ENCODE data around the gene TRPM8. TPM values are rescaled to one million over a fixed set of nuclear protein-coding genes. Genes with fewer than 3 reads are reported as not detected.
"Not testable (repeated sequence)": the region's sequence is repeated elsewhere in the genome, so short reads cannot be mapped to it uniquely, and the experiment has no call there.

The TRPM8 gene
- total RNA-seq: not detected

- no peaks in the 10 kb centered on the region for H3K9me3 Mint-ChIP-seq (ENCODE audit: insufficient read depth)
- no peak for ATAC-seq
These were observed at the start of gene TRPM8 for GRCh38 chr2:233917116-233917515. TSS of gene TRPM8 (plus strand) at chr2:233917373. CDS start at chr2:233926538, 9,165 bp downstream.

DNA sequence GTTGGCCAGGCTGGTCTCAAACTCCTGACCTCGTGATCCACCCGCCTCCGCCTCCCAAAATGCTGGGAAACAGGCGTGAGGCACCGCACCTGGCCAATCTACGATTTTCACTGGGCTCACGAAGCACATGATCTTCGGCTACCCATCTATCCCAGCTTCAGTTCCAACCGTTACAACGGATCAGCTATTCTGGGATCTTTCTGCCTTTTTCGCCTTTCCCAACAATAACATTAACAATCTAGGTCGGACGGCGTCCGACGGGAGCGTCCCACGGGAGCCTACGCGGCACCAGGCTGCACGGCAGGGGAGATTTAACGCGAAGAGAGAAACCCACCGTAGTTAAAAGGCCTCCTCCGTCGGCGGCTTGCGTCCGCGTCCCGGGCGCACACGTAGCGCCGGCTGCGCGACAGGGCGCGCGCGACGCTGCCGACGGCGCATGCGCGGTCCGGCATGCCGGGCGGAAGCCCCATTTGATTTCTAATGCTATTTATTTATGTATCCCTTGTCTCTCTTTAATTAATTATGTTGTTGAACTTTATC is 49.1 kb upstream of the TRPM8 start, which contains the start of gene MSL3B:
Gene MSL3B (minus strand): TSS at position 394 of the 540 bp plus-strand sequence.
- Mint-ChIP-seq H3K4me3 (peak within 1 kb of the TSS; percentile 87), H3K4me1 (ENCODE audit: low read depth) (peaks cover 29% of the 10 kb centered on the region), H3K27ac (peak within 1 kb of the TSS; percentile 90), H3K27me3 (ENCODE audit: low read depth) (peaks cover 11% of the 10 kb centered on the region), H3K9me3 (ENCODE audit: insufficient read depth) (peaks cover 13% of the 10 kb centered on the region), H3K36me3 (ENCODE audit: low read depth) (peaks cover 29% of the 10 kb centered on the region)
- ChIA-PET CTCF (interaction anchor here (0.7 to 3.4 kb wide), 2 partner anchors 11 to 13 kb away, joined by 3 to 22 read pairs; partner anchors contain the start of gene HJURP), POLR2A (no interaction called here)
- DNase-seq (peak; percentile 63), ATAC-seq (peak; percentile 94)

More at GRCh38 chr2:233917116-233917515, at the start of gene TRPM8:
- CTCF ChIA-PET: interaction anchor here (2.1 kb wide), 1 partner anchor 20 kb away, joined by 5 read pairs; no protein-coding TSS in a partner anchor
- POLR2A ChIA-PET: no interaction called here
- H3K27ac Mint-ChIP-seq: no peak within 1 kb of the TSS
- peaks cover 6% of the 10 kb centered on the region for H3K4me1 Mint-ChIP-seq (ENCODE audit: low read depth)
- no peak for DNase-seq
- H3K36me3 Mint-ChIP-seq (ENCODE audit: low read depth): no peaks in the 10 kb centered on the region
- no peak within 1 kb of the TSS for H3K4me3 Mint-ChIP-seq
- peaks cover 17% of the 10 kb centered on the region for H3K27me3 Mint-ChIP-seq (ENCODE audit: low read depth)

DNA sequence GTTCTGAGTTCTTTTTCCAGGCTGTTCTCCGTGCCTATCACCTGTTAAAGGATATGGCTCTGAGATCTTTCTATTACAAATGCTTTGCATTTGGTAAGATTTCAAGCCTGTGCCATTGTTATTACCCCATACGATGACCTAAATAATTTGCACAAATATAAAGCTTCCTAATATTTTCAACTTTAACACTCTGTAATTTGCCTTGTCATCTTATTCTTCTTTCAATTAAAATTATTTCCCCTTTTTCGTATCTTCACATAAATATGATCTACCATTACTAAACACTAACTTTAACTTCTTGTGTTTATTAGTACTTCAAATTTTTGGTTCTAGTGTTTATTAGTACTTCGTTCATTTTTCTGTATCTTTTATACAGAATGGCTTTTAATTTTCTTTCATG is 45.7 kb upstream of the TRPM8 start:
- no peak overlapping the region for H3K27ac Mint-ChIP-seq

DNA sequence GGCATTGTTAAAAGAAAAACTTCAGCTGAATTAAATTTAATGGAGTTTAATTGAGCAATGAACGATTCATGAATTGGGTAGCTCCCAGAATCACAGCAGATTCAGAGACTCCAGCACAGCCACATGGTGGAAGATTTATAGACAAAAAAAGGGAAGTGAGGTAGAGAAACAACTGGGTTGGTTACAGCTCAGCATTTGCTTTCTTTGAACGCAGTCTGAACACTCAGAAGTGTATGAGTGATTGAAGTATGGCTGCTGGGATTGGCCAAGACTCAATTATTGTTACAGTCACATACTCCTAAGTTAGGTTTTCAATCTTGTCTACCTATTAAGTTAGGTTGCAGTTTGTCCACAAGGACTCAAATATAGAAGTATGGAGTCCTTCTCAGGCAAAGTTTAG is 45.0 kb upstream of the TRPM8 start:
- H3K27ac Mint-ChIP-seq, DNase-seq, H3K4me3 Mint-ChIP-seq, ATAC-seq, POLR2A ChIA-PET: not testable (repeated sequence)
- Mint-ChIP-seq H3K36me3 (ENCODE audit: low read depth) (peaks cover 12% of the 10 kb centered on the region), H3K4me1 (ENCODE audit: low read depth) (peaks cover 10% of the 10 kb centered on the region), H3K9me3 (ENCODE audit: insufficient read depth) (peaks cover 13% of the 10 kb centered on the region), H3K27me3 (ENCODE audit: low read depth) (peaks cover 28% of the 10 kb centered on the region)
- CTCF ChIA-PET: interaction anchor here (1.6 to 4.5 kb wide), 2 partner anchors 9 to 15 kb away, joined by 4 to 20 read pairs; no protein-coding TSS in a partner anchor

More for the DNA sequence above, 45.7 kb upstream of the TRPM8 start:
- peaks cover 27% of the 10 kb centered on the region for H3K27me3 Mint-ChIP-seq (ENCODE audit: low read depth)
- H3K4me3 Mint-ChIP-seq: no peak overlapping the region
- ChIA-PET CTCF (interaction anchor here (4.5 kb wide), 1 partner anchor 14 kb away, joined by 20 read pairs; no protein-coding TSS in a partner anchor), POLR2A (no interaction called here)
- DNase-seq (no peak), ATAC-seq (no peak)
- peaks cover 13% of the 10 kb centered on the region for H3K9me3 Mint-ChIP-seq (ENCODE audit: insufficient read depth)
- H3K4me1 Mint-ChIP-seq (ENCODE audit: low read depth): peaks cover 17% of the 10 kb centered on the region
- peaks cover 19% of the 10 kb centered on the region for H3K36me3 Mint-ChIP-seq (ENCODE audit: low read depth)

DNA sequence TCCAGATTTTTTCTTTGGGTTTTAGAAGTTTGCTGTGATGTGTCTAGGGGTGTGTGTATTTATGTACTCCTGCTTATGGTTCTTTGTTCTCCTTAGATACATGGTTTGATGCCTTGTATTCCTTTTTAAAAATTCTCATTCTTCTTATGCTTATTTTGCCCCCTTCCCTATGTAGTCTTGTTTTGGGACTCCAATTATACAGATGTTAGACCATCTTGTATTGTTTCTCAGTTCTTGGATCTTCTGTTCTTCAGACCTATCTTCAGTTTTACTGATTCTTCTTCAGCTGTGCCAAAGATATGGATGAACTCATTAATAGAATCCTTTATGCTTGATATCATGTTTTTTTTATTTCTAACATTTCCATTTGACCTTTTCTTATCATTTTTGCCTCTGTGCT is 34.8 kb upstream of the TRPM8 start:
- H3K4me3 Mint-ChIP-seq: no peak overlapping the region
- no peak for ATAC-seq
- no peak for DNase-seq
- H3K9me3 Mint-ChIP-seq (ENCODE audit: insufficient read depth): peaks cover 10% of the 10 kb centered on the region
- no peaks in the 10 kb centered on the region for H3K4me1 Mint-ChIP-seq (ENCODE audit: low read depth)
- peaks cover 16% of the 10 kb centered on the region for H3K27me3 Mint-ChIP-seq (ENCODE audit: low read depth)
- POLR2A ChIA-PET: no interaction called here
- no peak overlapping the region for H3K27ac Mint-ChIP-seq
- CTCF ChIA-PET: no interaction called here
- H3K36me3 Mint-ChIP-seq (ENCODE audit: low read depth): no peaks in the 10 kb centered on the region

GRCh38 chr2:233892793-233893192 is 24.4 kb upstream of the TRPM8 start:
- POLR2A ChIA-PET: no interaction called here
- DNase-seq (no peak), ATAC-seq (no peak)
- H3K27me3 Mint-ChIP-seq (ENCODE audit: low read depth): peaks cover 39% of the 10 kb centered on the region
- no peaks in the 10 kb centered on the region for H3K4me1 Mint-ChIP-seq (ENCODE audit: low read depth)
- H3K9me3 Mint-ChIP-seq (ENCODE audit: insufficient read depth): no peaks in the 10 kb centered on the region
- no peak overlapping the region for H3K4me3 Mint-ChIP-seq
- no peaks in the 10 kb centered on the region for H3K36me3 Mint-ChIP-seq (ENCODE audit: low read depth)
- CTCF ChIA-PET: no interaction called here
- no peak overlapping the region for H3K27ac Mint-ChIP-seq

GRCh38 chr2:233896253-233896652 is 20.9 kb upstream of the TRPM8 start:
- H3K4me1 Mint-ChIP-seq (ENCODE audit: low read depth); DNase-seq; H3K4me3 Mint-ChIP-seq; H3K9me3 Mint-ChIP-seq (ENCODE audit: insufficient read depth); CTCF ChIA-PET; POLR2A ChIA-PET; ATAC-seq; H3K36me3 Mint-ChIP-seq (ENCODE audit: low read depth); H3K27ac Mint-ChIP-seq: not testable (repeated sequence)
- peaks cover 41% of the 10 kb centered on the region for H3K27me3 Mint-ChIP-seq (ENCODE audit: low read depth)

GRCh38 chr2:233901367-233901766 is 15.8 kb upstream of the TRPM8 start:
- H3K9me3 Mint-ChIP-seq (ENCODE audit: insufficient read depth): no peaks in the 10 kb centered on the region
- ChIA-PET POLR2A (no interaction called here), CTCF (no interaction called here)
- H3K27me3 Mint-ChIP-seq (ENCODE audit: low read depth): peaks cover 20% of the 10 kb centered on the region
- H3K27ac Mint-ChIP-seq: no peak overlapping the region
- H3K4me1 Mint-ChIP-seq (ENCODE audit: low read depth): peaks cover 5% of the 10 kb centered on the region
- no peak overlapping the region for H3K4me3 Mint-ChIP-seq
- H3K36me3 Mint-ChIP-seq (ENCODE audit: low read depth): no peaks in the 10 kb centered on the region
- ATAC-seq: no peak
- DNase-seq: no peak

DNA sequence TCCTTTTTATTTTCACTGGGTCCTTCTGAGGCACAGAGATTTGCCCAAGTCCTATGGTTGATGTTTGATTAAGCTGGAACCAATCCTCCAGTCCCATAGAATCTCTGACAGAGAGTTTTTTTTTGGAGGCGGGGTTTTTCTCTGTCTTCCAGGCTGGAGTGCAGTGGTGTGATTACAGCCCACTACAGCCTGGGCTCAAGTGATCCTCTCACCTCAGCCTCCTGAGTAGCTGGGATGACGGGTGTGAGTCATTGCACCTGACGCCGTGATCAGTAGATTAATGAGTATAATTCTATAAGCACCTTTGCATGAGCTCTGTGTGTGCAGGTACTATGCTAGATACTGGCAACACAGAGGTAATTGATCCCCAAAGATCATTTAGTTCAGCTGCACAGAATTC is 15.3 kb upstream of the TRPM8 start:
- H3K36me3 Mint-ChIP-seq (ENCODE audit: low read depth): no peaks in the 10 kb centered on the region
- H3K9me3 Mint-ChIP-seq (ENCODE audit: insufficient read depth): no peaks in the 10 kb centered on the region
- H3K4me3 Mint-ChIP-seq: no peak overlapping the region
- no peak for ATAC-seq
- ChIA-PET CTCF (interaction anchor here (1.0 kb wide), 1 partner anchor 39 kb away, joined by 3 read pairs; no protein-coding TSS in a partner anchor), POLR2A (no interaction called here)
- no peak overlapping the region for H3K27ac Mint-ChIP-seq
- H3K4me1 Mint-ChIP-seq (ENCODE audit: low read depth): peaks cover 5% of the 10 kb centered on the region
- H3K27me3 Mint-ChIP-seq (ENCODE audit: low read depth): peaks cover 19% of the 10 kb centered on the region
- no peak for DNase-seq

- ChIA-PET POLR2A (no interaction called here), CTCF (no interaction called here)
- Mint-ChIP-seq H3K9me3 (ENCODE audit: insufficient read depth) (no peaks in the 10 kb centered on the region), H3K4me1 (ENCODE audit: low read depth) (no peaks in the 10 kb centered on the region), H3K36me3 (ENCODE audit: low read depth) (no peaks in the 10 kb centered on the region), H3K4me3 (no peak overlapping the region), H3K27me3 (ENCODE audit: low read depth) (no peaks in the 10 kb centered on the region), H3K27ac (no peak overlapping the region)
- DNase-seq (no peak), ATAC-seq (no peak)
These were observed 11.2 kb upstream of the TRPM8 start for GRCh38 chr2:233905945-233906344.

DNA sequence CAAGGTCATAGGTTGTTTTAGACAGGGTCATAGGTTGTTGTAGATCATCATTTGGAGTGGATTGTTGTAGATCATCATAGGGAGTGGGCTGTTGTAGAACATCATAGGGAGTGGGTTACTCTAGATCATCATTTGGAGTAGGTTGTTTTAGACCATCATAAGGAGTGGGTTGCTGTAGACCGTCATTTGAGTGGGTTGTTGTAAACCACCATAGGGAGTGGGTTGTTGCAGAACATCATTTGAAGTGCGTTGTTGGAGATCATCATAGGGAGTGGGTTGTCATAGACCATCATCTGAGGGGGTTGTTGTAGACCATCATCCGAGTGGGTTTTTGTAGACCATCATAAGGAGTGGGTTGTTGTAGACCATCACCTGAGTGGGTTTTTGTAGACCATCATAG is 9.5 kb upstream of the TRPM8 start:
- Mint-ChIP-seq H3K4me3 (no peak overlapping the region), H3K27ac (no peak overlapping the region), H3K27me3 (ENCODE audit: low read depth) (no peaks in the 10 kb centered on the region), H3K4me1 (ENCODE audit: low read depth) (no peaks in the 10 kb centered on the region), H3K36me3 (ENCODE audit: low read depth) (no peaks in the 10 kb centered on the region), H3K9me3 (ENCODE audit: insufficient read depth) (no peaks in the 10 kb centered on the region)
- DNase-seq (no peak), ATAC-seq (no peak)
- ChIA-PET POLR2A (no interaction called here), CTCF (no interaction called here)

DNA sequence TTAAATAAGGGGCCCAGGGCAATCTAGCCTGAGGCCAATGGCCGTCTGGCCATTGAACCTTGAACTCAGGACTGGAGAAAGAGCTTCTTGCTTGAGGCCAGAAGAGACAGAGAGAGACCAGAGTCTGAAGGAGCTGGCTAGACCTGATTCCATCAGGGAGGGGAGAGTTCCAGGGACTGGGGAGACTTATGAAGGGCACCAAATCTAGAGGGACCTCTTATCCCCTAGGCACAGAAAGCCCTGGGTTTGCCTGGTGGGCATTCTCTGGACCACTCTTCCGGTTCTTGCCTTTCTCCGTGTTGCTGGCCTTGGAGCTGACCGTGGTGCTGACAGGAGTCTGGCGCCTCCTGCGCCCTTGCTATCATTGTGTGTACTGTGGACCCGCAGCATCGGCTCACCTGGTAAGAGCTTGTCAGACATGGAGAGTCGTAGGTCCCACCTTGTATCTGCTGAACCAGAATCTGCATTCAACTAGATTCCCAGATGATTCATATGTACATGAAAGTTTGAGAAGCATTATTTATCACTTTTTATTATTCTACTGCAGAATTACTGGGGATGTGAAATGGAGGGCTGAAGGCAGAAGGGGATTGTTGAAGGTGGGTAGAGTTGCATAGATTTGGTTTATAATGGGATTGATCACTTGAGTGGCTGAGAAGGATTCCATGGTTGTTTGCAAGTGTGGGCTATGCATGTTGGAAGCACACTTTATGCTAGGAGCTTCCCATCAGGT is 4.3 kb upstream of the TRPM8 start:
- Mint-ChIP-seq H3K4me3 (no peak overlapping the region), H3K27ac (no peak overlapping the region), H3K4me1 (ENCODE audit: low read depth) (no peaks in the 10 kb centered on the region), H3K27me3 (ENCODE audit: low read depth) (peaks cover 11% of the 10 kb centered on the region), H3K36me3 (ENCODE audit: low read depth) (no peaks in the 10 kb centered on the region), H3K9me3 (ENCODE audit: insufficient read depth) (no peaks in the 10 kb centered on the region)
- peak; percentile 51 for DNase-seq
- ChIA-PET POLR2A (no interaction called here), CTCF (interaction anchor here (1.0 to 1.4 kb wide), 3 partner anchors 16 to 55 kb away, joined by 3 to 4 read pairs (median 3); no protein-coding TSS in a partner anchor)
- ATAC-seq: peak; percentile 61

Measured in activated CD8-positive, alpha-beta T cell treated with anti-CD3 and anti-CD28 coated beads, Interleukin-2, amount 10 ng/mL, durations not matched to agents 7 days and 5 days (primary cell).